Measurements from ENCODE around the gene AIF1. TPM values are rescaled to one million over a fixed set of nuclear protein-coding genes. Genes with fewer than 3 reads are reported as not detected.

The AIF1 gene
- total RNA-seq, 2 donors from 2014 or later = 8.3 to 27.3 TPM

- Histone ChIP-seq H3K27me3 (no peaks in the 10 kb centered on the region), H3K4me1 (no peaks in the 10 kb centered on the region), H3K36me3 (no peaks in the 10 kb centered on the region), H3K4me3 (no peak overlapping the region), H3K27ac (no peak overlapping the region), H3K9me3 (no peaks in the 10 kb centered on the region)
- TF ChIP-seq, protein P1, sequence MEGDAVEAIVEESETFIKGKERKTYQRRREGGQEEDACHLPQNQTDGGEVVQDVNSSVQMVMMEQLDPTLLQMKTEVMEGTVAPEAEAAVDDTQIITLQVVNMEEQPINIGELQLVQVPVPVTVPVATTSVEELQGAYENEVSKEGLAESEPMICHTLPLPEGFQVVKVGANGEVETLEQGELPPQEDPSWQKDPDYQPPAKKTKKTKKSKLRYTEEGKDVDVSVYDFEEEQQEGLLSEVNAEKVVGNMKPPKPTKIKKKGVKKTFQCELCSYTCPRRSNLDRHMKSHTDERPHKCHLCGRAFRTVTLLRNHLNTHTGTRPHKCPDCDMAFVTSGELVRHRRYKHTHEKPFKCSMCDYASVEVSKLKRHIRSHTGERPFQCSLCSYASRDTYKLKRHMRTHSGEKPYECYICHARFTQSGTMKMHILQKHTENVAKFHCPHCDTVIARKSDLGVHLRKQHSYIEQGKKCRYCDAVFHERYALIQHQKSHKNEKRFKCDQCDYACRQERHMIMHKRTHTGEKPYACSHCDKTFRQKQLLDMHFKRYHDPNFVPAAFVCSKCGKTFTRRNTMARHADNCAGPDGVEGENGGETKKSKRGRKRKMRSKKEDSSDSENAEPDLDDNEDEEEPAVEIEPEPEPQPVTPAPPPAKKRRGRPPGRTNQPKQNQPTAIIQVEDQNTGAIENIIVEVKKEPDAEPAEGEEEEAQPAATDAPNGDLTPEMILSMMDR (IDR thresholded peaks at IDR 0.05) = no peak
- no peak for DNase-seq (ENCODE audit: low spot score)
These were observed 887 bp upstream of the AIF1 start for GRCh38 chr6:31614075-31614619.

DNA sequence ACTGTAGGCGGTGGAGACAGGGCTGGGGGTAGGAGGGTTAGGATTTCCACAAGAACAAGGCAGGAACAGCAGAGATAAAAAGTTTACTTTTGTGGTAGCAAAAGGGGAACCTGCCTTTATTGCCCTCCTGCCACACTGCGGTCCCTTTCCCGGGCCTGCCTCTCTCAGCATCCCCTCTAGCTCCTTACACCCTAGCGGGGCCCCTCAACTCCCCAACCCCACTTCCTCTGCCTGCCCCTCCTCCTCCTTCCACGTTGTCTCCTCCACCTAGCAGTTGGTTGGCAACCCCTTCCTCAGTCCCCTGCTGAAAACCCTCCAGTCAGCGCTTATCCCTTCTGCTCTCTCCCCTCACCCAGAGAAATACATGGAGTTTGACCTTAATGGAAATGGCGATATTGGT lies 714 bp downstream of the AIF1 start:
- Histone ChIP-seq H3K27me3 (no peaks in the 10 kb centered on the region), H3K4me1 (no peaks in the 10 kb centered on the region), H3K27ac (peak overlapping the region in 1 of 2 donors; percentile 40), H3K36me3 (no peaks in the 10 kb centered on the region), H3K4me3 (peak overlapping the region in 1 of 2 donors; percentile 22), H3K9me3 (no peaks in the 10 kb centered on the region)
- DNase-seq (ENCODE audit: low spot score) = no peak
- TF ChIP-seq, protein P1 (IDR thresholded peaks at IDR 0.05) = no peak

GRCh38 chr6:31617010-31617409 lies 2.0 kb downstream of the AIF1 start:
- TF ChIP-seq, protein P1 (IDR thresholded peaks at IDR 0.05) = no peak
- peaks cover 0 to 8% of the 10 kb centered on the region in 2 donors for H3K4me1 ChIP-seq
- no peaks in the 10 kb centered on the region for H3K9me3 ChIP-seq
- DNase-seq (ENCODE audit: low spot score) = no peak
- no peaks in the 10 kb centered on the region for H3K36me3 ChIP-seq
- H3K27me3 ChIP-seq = no peaks in the 10 kb centered on the region
- no peak overlapping the region for H3K27ac ChIP-seq
- no peak overlapping the region for H3K4me3 ChIP-seq

GRCh38 chr6:31619805-31620585 lies 5.0 kb downstream of the AIF1 start:
- Histone ChIP-seq H3K36me3 (peaks cover 18% of the 10 kb centered on the region), H3K4me1 (peaks cover 0 to 18% of the 10 kb centered on the region in 2 donors), H3K9me3 (no peaks in the 10 kb centered on the region), H3K4me3 (peak overlapping the region; percentile 63 to 81), H3K27me3 (no peaks in the 10 kb centered on the region), H3K27ac (peak overlapping the region; percentile 93 to 99)
- peak; percentile 98 for DNase-seq (ENCODE audit: low spot score)
- TF ChIP-seq, protein P1 (IDR thresholded peaks at IDR 0.05) = no peak

- no peaks in the 10 kb centered on the region for H3K9me3 ChIP-seq
- H3K4me1 ChIP-seq = peaks cover 0 to 18% of the 10 kb centered on the region in 2 donors
- no peak for DNase-seq (ENCODE audit: low spot score)
- H3K4me3 ChIP-seq = peak within 1 kb of the TSS; percentile 63 to 81
- H3K27me3 ChIP-seq = no peaks in the 10 kb centered on the region
- peak within 1 kb of the TSS; percentile 93 to 99 for H3K27ac ChIP-seq
- peaks cover 26% of the 10 kb centered on the region for H3K36me3 ChIP-seq
- TF ChIP-seq, protein P1 (IDR thresholded peaks at IDR 0.05) = no peak
These were observed 5.7 kb downstream of the AIF1 start, which contains the start of gene PRRC2A for GRCh38 chr6:31620586-31621319. Gene PRRC2A (plus strand): TSS chr6:31620715. CDS start chr6:31622790, 2,075 bp downstream.

Data from right atrium auricular region (tissue), 2 donors.